CD8-positive, alpha-beta memory T cell (primary cell): ENCODE results near the gene ABCD3. TPM values are rescaled to one million over a fixed set of nuclear protein-coding genes. Genes with fewer than 3 reads are reported as not detected.

Experiments used
- CTCF ChIA-PET: fragments of 350-600 bp; sonication (Branson Sonifier 250); formaldehyde crosslinking; loops from one replicate; lab custom pipeline; 2021; ENCODE audit warnings: antibody characterized with exemption; lab: Charles Lee
- POLR2A ChIA-PET: fragments of 350-600 bp; sonication (Branson Sonifier 250); formaldehyde crosslinking; loops from one replicate; lab custom pipeline; 2021; ENCODE audit warnings: antibody characterized with exemption; lab: Charles Lee
- DNase-seq, 5 donors: peaks; one replicate each; pipeline versions ENCODE4 v3.0.0 to v3.0.0-alpha.2; 2020 to 2022; ENCODE audit warnings: mixed read lengths in 1 of 5
- H3K27ac ChIP-seq: one replicate; pipeline ENCODE4 v1.7.0; 2013; ENCODE audit warnings: low read depth, mild to moderate bottlenecking, low read length, moderate library complexity
- H3K27me3 ChIP-seq: 2 replicates; pipeline ENCODE4 v1.7.0; 2013; ENCODE audit warnings: low read length, mild to moderate bottlenecking; ENCODE audit not compliant: insufficient read depth, poor library complexity, severe bottlenecking
- H3K36me3 ChIP-seq: 2 replicates; pipeline ENCODE4 v1.7.0; 2013; ENCODE audit warnings: mild to moderate bottlenecking, low read length, moderate library complexity; ENCODE audit not compliant: insufficient read depth
- H3K4me1 ChIP-seq: 2 replicates; pipeline ENCODE4 v1.7.0; 2013; ENCODE audit warnings: mild to moderate bottlenecking, low read length, moderate library complexity; ENCODE audit not compliant: insufficient read depth
- H3K4me3 ChIP-seq: 2 replicates; pipeline ENCODE4 v1.7.0; 2013; ENCODE audit warnings: mild to moderate bottlenecking, low read length
- H3K9me3 ChIP-seq: 2 replicates; pipeline ENCODE4 v1.7.0; 2013; ENCODE audit warnings: mild to moderate bottlenecking, low read length
- H3K27ac Mint-ChIP-seq, 8 donors: one replicate each; pipeline ENCODE4 v1.8.0; 2020 to 2021; ENCODE audit warnings: mixed read lengths in 8 of 8, mild to moderate bottlenecking in 6 of 8, inconsistent platforms in 3 of 8, moderate library complexity in 3 of 8
- H3K27me3 Mint-ChIP-seq, 2 donors: one replicate each; pipeline ENCODE4 v1.8.0; 2020 to 2021; ENCODE audit warnings: mixed read lengths in 2 of 2, mild to moderate bottlenecking in 1 of 2, moderate library complexity in 1 of 2
- H3K36me3 Mint-ChIP-seq, 3 donors: one replicate each; pipeline ENCODE4 v1.8.0; 2020 to 2021; ENCODE audit warnings: mixed read lengths in 3 of 3, inconsistent platforms in 1 of 3, mild to moderate bottlenecking in 1 of 3
- H3K4me1 Mint-ChIP-seq, 3 donors: one replicate each; pipeline ENCODE4 v1.8.0; 2020 to 2021; ENCODE audit warnings: mixed read lengths in 3 of 3, inconsistent platforms in 1 of 3, mild to moderate bottlenecking in 1 of 3
- H3K4me3 Mint-ChIP-seq, 7 donors: one replicate each; pipeline ENCODE4 v1.8.0; 2020 to 2021; ENCODE audit warnings: mixed read lengths in 7 of 7, mild to moderate bottlenecking in 6 of 7, moderate library complexity in 4 of 7, inconsistent platforms in 2 of 7
- H3K9me3 Mint-ChIP-seq, 5 donors: one replicate each; pipeline ENCODE4 v1.8.0; 2020 to 2022; ENCODE audit warnings: mixed read lengths in 5 of 5, mild to moderate bottlenecking in 3 of 5, moderate library complexity in 2 of 5, inconsistent platforms in 1 of 5
- polyA plus RNA-seq: library from polyadenylated mRNA; unstranded; fragments of 300-500 nt; fragmentation: Illumina TruSeq; gene quantifications from one replicate; pipeline ENCODE4 v1.2.3, GENCODE V29; 2021
- total RNA-seq, 2 experiments: library from RNA; stranded (reverse); gene quantifications; one replicate each; pipeline ENCODE4 v1.2.3, GENCODE V29; 2021

ABCD3 gene
- total and polyA plus RNA-seq, 3 experiments from 2014 or later = 28.3 to 38.8 (median 36.7) TPM

DNA sequence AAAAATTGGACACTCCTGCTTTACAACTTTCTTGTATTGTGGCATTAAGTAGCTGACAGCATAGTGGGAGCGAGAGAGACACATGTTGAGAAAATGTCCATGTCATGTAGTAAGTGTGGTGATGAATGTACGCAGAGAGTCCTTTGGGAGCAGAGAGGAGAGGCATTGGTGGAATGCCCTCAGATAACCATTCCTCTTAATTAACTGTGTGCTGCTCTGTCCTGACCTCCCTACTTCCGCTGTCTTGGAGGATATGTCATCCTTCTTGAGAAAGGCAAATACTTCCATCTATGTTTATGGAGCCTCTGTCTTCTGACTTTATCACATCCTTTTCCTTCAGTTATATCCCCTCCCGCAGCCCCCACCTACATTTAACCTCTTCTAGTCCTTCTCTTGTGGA, 85.0 kb downstream of the ABCD3 start:
- Mint-ChIP-seq H3K27ac (no peak overlapping the region), H3K4me1 (peaks cover 0 to 3% (median 0%) of the 10 kb centered on the region in 3 donors), H3K27me3 (no peaks in the 10 kb centered on the region), H3K9me3 (peaks cover 0 to 4% (median 0%) of the 10 kb centered on the region in 5 donors), H3K36me3 (peaks cover 34 to 68% (median 41%) of the 10 kb centered on the region in 3 donors), H3K4me3 (no peak overlapping the region)
- ChIA-PET POLR2A (no interaction called here), CTCF (interaction anchor here (1.0 to 2.1 kb wide), 2 partner anchors 18 to 22 kb away, joined by 3 to 6 read pairs; no protein-coding TSS in a partner anchor)
- H3K4me1 ChIP-seq = no peaks in the 10 kb centered on the region
- DNase-seq = no peak
- H3K9me3 ChIP-seq = no peaks in the 10 kb centered on the region
- no peak overlapping the region for H3K4me3 ChIP-seq
- no peaks in the 10 kb centered on the region for H3K27me3 ChIP-seq
- H3K36me3 ChIP-seq = peaks cover 8% of the 10 kb centered on the region
- H3K27ac ChIP-seq = no peak overlapping the region

DNA sequence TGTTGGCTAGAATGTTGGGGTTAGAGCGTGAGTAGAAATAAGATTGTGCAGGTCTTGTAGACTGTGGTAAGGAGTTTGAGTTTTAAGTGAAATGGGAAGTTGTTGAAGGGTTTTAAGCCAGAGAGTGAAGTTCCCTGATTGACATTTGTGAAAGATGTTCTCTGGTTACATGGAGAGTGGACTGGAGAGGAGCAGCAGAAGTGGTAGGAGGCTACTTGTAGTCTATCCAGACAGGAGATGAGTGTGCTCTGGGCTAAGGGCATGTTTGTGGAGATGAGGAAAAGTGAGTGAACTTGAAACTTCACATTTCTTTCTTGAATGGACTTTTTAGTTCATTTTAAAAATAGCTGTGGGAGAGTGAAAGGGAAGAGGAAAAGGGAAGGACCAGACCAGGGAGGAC, 86.4 kb downstream of the ABCD3 start:
- no peak overlapping the region for H3K4me3 Mint-ChIP-seq

DNA sequence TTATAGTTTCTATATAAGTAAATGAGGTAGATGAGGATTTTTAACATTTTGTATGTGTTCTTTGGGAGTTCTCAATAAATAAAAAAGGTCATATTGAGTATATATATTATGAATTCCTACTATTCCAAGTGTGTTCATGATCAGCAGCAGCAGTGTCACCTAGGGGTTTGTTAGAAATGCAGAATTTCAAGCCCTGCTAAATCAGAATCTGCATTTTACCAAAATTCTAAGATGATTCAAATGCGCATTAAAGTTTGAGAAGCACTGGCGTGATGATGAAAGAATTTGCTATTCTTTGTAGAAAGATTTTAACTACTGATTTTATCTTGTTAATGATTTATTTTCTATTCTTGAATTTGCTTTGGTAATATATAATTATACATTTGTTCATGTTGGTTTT, 94.6 kb downstream of the ABCD3 start:
- Histone ChIP-seq H3K9me3 (no peaks in the 10 kb centered on the region), H3K4me3 (no peak overlapping the region), H3K27ac (no peak overlapping the region), H3K36me3 (no peaks in the 10 kb centered on the region), H3K27me3 (no peaks in the 10 kb centered on the region), H3K4me1 (no peaks in the 10 kb centered on the region)
- CTCF ChIA-PET = interaction anchor here (1.5 kb wide), 1 partner anchor 292 kb away, joined by 5 read pairs; no protein-coding TSS in a partner anchor
- Mint-ChIP-seq H3K9me3 (no peaks in the 10 kb centered on the region), H3K4me3 (no peak overlapping the region), H3K36me3 (peaks cover 12 to 45% (median 14%) of the 10 kb centered on the region in 3 donors), H3K27me3 (no peaks in the 10 kb centered on the region), H3K27ac (no peak overlapping the region), H3K4me1 (no peaks in the 10 kb centered on the region)
- POLR2A ChIA-PET = no interaction called here
- DNase-seq = no peak

More for the DNA sequence above, 86.4 kb downstream of the ABCD3 start:
- Histone ChIP-seq H3K36me3 (no peaks in the 10 kb centered on the region), H3K9me3 (no peaks in the 10 kb centered on the region), H3K4me1 (no peaks in the 10 kb centered on the region), H3K4me3 (no peak overlapping the region), H3K27ac (no peak overlapping the region), H3K27me3 (no peaks in the 10 kb centered on the region)
- ChIA-PET CTCF (no interaction called here), POLR2A (no interaction called here)
- H3K4me1 Mint-ChIP-seq = peaks cover 0 to 3% (median 0%) of the 10 kb centered on the region in 3 donors
- H3K36me3 Mint-ChIP-seq = peaks cover 36 to 62% (median 37%) of the 10 kb centered on the region in 3 donors
- H3K27me3 Mint-ChIP-seq = no peaks in the 10 kb centered on the region
- peak overlapping the region in 2 of 8 donors; percentile 21 to 61 for H3K27ac Mint-ChIP-seq
- peaks cover 0 to 4% (median 0%) of the 10 kb centered on the region in 5 donors for H3K9me3 Mint-ChIP-seq
- DNase-seq = no peak

DNA sequence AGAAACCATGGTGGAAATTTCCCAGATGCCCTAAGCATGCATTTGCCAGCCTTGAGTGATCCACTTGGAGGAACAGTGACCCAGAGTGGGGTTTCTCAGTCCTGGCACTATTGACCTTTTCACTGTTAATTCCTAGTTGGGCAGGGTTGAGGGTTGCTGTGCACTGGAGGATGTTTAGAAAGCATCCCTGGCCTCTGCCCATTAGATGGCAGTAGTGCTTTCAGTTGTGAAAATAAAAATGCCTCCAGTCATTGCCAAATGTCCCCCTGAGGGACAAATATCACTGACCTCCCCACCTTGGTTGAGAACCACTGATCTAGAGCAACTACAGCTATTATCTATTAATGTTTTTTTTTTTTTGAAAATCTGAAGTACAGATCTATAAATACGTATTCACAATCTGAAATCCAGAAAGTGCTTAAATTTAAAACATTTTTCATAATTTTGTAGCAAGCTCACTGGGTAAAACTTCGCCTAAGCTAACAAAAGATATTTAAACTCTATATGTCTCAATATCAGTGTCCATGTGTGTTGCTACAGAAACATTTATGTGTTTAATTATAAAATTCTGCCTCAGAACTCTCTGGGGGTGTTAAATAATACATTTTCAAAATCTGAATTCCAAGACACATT, 96.0 kb downstream of the ABCD3 start:
- Mint-ChIP-seq H3K27ac (peak overlapping the region in 1 of 8 donors; percentile 29), H3K27me3 (no peaks in the 10 kb centered on the region), H3K9me3 (no peaks in the 10 kb centered on the region), H3K36me3 (peaks cover 9 to 51% (median 13%) of the 10 kb centered on the region in 3 donors), H3K4me3 (no peak overlapping the region), H3K4me1 (no peaks in the 10 kb centered on the region)
- no peaks in the 10 kb centered on the region for H3K36me3 ChIP-seq
- no peaks in the 10 kb centered on the region for H3K4me1 ChIP-seq
- ChIA-PET CTCF (interaction anchor here (0.7 kb wide), 1 partner anchor 15 kb away, joined by 3 read pairs; no protein-coding TSS in a partner anchor), POLR2A (no interaction called here)
- H3K9me3 ChIP-seq = no peaks in the 10 kb centered on the region
- no peak for DNase-seq
- no peak overlapping the region for H3K27ac ChIP-seq
- no peaks in the 10 kb centered on the region for H3K27me3 ChIP-seq
- no peak overlapping the region for H3K4me3 ChIP-seq

DNA sequence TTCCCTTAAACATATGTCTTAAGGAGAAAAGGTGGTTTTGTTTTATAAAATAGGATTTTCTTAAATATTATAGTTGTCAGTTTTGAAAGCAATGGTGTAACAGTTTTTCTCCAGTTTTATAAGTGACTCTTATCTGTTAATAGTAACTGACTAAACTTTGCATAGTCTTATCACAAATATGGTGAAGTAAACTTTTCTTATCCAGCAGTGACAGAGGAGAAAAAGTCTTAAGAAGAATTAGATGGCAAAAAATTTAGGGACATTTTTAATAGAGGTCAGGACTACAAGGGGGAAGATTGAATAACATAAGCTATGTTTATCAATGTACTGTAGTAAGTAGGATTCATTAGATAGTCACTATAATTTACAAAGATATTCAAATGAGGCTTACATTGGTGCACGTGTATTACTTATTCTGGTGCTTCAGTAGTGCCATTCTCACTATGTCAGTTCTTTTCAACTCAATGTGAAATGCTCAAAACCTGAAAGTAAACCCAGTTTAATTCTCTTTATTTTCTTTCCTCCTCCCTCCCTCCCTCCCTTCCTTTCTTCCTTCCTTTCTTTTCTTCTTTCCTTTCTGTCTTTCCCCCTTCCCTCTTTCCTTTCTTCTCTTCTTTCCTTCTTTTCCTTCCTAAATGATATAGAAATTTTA, 97.2 kb downstream of the ABCD3 start:
- H3K9me3 ChIP-seq = no peaks in the 10 kb centered on the region
- CTCF ChIA-PET = interaction anchor here (0.5 kb wide), 1 partner anchor 17 kb away, joined by 3 read pairs; no protein-coding TSS in a partner anchor
- no peak for DNase-seq
- H3K36me3 Mint-ChIP-seq = peaks cover 3 to 54% (median 15%) of the 10 kb centered on the region in 3 donors
- H3K27ac ChIP-seq = no peak overlapping the region
- H3K4me1 Mint-ChIP-seq = no peaks in the 10 kb centered on the region
- H3K27me3 ChIP-seq = no peaks in the 10 kb centered on the region
- POLR2A ChIA-PET = no interaction called here
- no peak overlapping the region for H3K4me3 Mint-ChIP-seq
- no peaks in the 10 kb centered on the region for H3K9me3 Mint-ChIP-seq
- no peaks in the 10 kb centered on the region for H3K27me3 Mint-ChIP-seq
- H3K36me3 ChIP-seq = no peaks in the 10 kb centered on the region
- H3K4me1 ChIP-seq = no peaks in the 10 kb centered on the region
- H3K4me3 ChIP-seq = no peak overlapping the region
- H3K27ac Mint-ChIP-seq = peak overlapping the region in 1 of 8 donors; percentile 36

DNA sequence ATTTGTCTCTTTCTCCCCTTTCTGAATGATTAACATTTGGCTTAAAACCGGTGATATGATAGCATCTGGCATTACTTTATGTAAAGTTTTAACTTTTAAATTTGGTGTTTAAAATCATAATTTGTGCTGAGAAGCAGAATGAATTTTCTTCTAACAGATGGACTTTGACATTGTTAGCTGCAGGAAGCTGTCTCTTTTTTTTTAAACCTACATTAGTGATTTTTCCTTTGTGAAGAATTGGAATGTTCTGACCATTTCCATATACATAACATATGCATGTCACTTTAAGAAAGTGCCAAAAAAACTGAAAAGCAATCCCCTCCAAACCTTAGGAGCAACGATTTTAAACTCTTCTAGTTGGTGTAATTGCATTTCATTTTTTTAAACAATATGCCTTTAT, 101.2 kb downstream of the ABCD3 start:
- ChIA-PET POLR2A (no interaction called here), CTCF (no interaction called here)
- no peak overlapping the region for H3K4me3 Mint-ChIP-seq
- H3K27me3 Mint-ChIP-seq = no peaks in the 10 kb centered on the region
- H3K27ac Mint-ChIP-seq = no peak overlapping the region
- no peak for DNase-seq
- peaks cover 3 to 39% (median 17%) of the 10 kb centered on the region in 3 donors for H3K36me3 Mint-ChIP-seq
- H3K4me3 ChIP-seq = no peak overlapping the region
- no peaks in the 10 kb centered on the region for H3K4me1 ChIP-seq
- H3K27ac ChIP-seq = no peak overlapping the region
- H3K9me3 Mint-ChIP-seq = peaks cover 0 to 1% (median 0%) of the 10 kb centered on the region in 5 donors
- H3K27me3 ChIP-seq = no peaks in the 10 kb centered on the region
- H3K4me1 Mint-ChIP-seq = no peaks in the 10 kb centered on the region
- no peaks in the 10 kb centered on the region for H3K9me3 ChIP-seq
- no peaks in the 10 kb centered on the region for H3K36me3 ChIP-seq

DNA sequence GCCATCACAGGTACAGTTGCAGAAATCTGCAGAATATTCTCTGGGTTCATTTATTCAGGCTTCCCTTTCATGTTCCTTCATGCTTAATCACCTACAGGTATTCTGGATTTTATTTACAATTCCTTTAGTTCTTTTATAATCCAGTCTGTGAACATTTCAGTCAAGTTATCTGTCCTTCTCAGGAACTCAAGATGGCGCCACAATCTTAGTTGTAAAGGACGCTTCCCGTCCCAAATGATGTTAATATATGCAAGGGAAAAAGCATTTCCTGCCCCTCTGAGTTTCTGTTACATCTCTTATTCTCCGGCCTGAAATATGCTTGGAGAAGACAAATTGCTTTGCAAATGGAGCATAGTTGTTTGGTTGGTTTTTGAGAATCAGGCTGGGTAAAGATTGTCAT, 104.1 kb downstream of the ABCD3 start:
- Mint-ChIP-seq H3K9me3 (peaks cover 0 to 1% (median 0%) of the 10 kb centered on the region in 5 donors), H3K4me3 (no peak overlapping the region), H3K4me1 (no peaks in the 10 kb centered on the region), H3K36me3 (peaks cover 0 to 22% (median 14%) of the 10 kb centered on the region in 3 donors), H3K27ac (no peak overlapping the region), H3K27me3 (no peaks in the 10 kb centered on the region)
- Histone ChIP-seq H3K9me3 (no peaks in the 10 kb centered on the region), H3K36me3 (no peaks in the 10 kb centered on the region), H3K27ac (no peak overlapping the region), H3K4me1 (no peaks in the 10 kb centered on the region), H3K4me3 (no peak overlapping the region), H3K27me3 (no peaks in the 10 kb centered on the region)
- DNase-seq = no peak
- ChIA-PET POLR2A (no interaction called here), CTCF (interaction anchor here (0.6 to 0.8 kb wide), 2 partner anchors 284 to 1050 kb away, joined by 3 read pairs; no protein-coding TSS in a partner anchor)

DNA sequence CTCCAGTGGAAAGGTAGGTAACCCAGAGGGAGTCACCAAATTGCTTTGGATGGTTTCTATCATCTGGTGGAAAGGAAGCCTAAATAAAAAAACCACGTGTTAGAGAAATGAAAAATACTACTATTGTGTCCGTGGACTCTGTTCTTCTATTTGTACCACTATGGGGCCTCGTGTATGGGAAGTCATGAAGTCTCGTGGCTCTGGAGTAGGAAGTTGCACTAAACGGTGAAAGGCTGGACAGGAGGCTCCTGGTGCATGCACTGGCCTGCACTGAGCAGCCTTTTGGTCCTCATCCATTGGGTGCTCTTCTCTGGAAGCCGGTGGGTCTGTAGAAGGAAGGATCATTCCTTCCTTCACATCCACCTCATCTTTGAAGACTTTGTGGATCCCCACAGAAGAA, 106.3 kb downstream of the ABCD3 start:
- peaks cover 0 to 8% (median 5%) of the 10 kb centered on the region in 3 donors for H3K36me3 Mint-ChIP-seq
- no peak overlapping the region for H3K27ac Mint-ChIP-seq
- H3K9me3 Mint-ChIP-seq = peaks cover 0 to 1% (median 0%) of the 10 kb centered on the region in 5 donors
- ChIA-PET CTCF (no interaction called here), POLR2A (interaction anchor here (0.6 kb wide), 1 partner anchor 373 kb away, joined by 3 read pairs; no protein-coding TSS in a partner anchor)
- DNase-seq = no peak
- H3K9me3 ChIP-seq = no peaks in the 10 kb centered on the region
- H3K27me3 Mint-ChIP-seq = no peaks in the 10 kb centered on the region
- no peaks in the 10 kb centered on the region for H3K4me1 Mint-ChIP-seq
- H3K4me3 Mint-ChIP-seq = no peak overlapping the region
- H3K4me3 ChIP-seq = no peak overlapping the region
- no peaks in the 10 kb centered on the region for H3K4me1 ChIP-seq
- no peaks in the 10 kb centered on the region for H3K27me3 ChIP-seq
- no peaks in the 10 kb centered on the region for H3K36me3 ChIP-seq
- no peak overlapping the region for H3K27ac ChIP-seq
